Activated naive CD4-positive, alpha-beta T cell (primary cell): ENCODE data around the gene AQP2.

Experiments
- DNase-seq, 4 experiments: peaks; one replicate each; lab custom pipeline; 2025; lab: John Stamatoyannopoulos, UW

The AQP2 gene

DNA sequence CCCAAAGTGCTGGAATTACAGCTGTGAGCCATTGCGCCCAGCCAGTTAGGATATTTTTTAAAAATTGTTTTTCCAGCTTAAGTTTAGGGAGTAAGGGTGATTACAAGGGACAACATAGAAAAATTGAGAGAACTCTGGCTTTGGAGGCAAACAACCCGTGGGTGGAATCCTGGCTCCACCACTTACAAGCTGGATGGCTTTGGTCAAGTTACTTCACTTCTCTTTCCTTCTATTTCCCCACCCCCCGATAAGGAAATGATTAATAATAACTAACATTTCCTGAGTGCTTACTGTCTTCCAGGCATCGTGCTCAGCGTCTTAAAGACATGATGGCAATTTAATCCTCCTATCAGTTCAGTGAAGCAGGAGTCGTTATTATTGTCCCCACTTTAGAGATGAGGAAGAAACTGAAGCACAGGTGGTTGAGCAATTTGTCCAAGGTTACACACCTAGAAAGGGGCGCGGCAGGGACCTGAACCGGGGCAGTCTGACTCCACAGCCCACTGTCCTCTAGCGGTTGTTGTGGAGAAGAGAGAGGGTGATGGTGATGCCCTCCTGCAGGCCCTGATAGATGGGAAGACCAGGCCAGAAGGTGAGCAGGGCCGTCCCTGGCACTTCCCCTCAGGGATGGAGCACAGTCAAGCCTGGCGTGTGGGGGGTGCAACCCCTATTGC is 30.2 kb upstream of the AQP2 start:
- no peak for DNase-seq

GRCh38 chr12:49920915-49921286 is 29.6 kb upstream of the AQP2 start:
- DNase-seq: no peak

GRCh38 chr12:49921299-49921698 is 29.2 kb upstream of the AQP2 start:
- DNase-seq: no peak

DNA sequence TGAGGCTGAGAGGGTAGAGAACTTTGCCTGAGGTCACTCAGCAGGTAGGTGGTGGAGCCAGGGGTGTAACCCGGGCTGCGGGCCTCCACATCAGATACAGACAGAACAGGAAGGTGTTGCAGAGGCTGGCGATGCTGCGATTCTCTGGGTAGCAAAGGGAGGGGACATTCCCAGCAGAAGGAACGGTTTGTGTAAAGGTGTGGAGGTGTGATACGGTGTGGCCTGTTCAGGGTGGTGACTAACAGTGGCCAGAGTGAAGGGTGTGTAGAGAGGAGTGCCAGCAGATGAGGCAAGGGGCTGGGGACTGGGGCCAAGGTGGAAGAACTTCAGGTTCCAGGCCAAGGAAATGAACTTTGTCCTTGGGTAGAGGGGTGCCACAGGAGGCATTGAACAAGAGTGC is 28.6 kb upstream of the AQP2 start:
- DNase-seq: no peak

DNA sequence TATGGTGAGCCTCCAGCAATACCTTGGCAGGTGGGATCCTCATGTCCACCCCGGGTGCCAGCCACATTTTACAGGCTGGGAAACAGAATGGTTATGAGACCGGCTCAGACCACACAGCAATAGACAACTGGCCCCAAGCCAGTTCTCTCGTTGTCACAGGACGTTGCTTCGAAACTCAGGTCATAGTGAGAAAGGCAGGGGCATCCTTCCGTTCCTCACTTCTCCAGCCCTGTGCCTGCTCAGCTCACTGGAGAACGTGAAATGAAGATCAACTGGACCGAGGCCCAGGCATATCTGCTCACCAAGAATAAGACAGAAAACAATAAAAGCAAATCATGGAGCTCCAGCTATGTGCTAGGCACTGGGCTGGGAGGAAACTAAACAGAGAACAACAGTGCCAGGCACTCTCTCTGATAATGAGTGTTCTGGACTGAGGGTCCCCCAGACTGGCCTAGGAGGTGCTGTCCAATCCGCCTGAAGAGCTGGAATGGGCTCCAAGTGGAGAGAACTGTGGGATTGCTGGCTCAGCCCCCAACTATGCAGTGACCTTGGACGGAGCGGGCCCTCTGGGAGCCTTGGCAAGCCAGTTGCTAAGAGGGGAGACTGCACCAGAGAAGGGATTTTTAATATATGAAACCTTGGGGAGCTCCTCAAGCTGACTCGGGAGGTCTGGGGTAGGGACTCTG is 28.0 kb upstream of the AQP2 start:
- no peak for DNase-seq

GRCh38 chr12:49923035-49923644 is 27.4 kb upstream of the AQP2 start:
- no peak for DNase-seq

DNA sequence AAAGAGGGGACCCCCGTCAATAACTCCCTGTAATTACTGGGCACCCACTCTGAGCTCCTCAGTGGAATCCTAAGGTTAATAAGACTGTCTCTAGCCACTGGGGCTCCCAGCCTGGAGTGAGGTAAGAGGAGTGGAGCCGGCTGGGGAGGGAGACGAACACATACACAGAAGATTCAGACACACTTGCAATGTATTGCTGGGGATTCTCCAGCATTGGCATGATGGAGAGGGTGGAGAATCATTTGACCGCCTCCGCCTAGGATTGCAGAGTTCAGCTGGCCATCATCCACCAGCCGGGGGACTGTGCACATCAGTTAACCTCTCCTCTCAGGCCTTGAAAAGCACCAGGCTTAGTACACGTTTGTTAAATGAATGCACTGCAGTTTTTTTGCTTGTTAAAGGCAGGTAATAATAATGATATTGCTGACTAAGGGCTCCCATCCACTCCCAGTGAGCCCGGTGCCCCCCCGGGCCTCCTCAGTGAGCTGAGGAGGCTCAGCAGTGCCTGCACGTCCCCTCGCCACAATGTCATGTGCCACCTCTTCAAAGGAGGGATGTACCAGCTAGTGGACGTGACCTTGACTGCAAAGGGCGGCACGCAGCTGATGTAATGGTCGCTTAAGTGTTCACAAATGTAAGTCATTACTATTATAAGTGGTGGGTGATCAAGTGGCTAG is 26.5 kb upstream of the AQP2 start:
- DNase-seq: no peak

- DNase-seq: no peak
These were observed 25.8 kb upstream of the AQP2 start for GRCh38 chr12:49924628-49925246.

DNA sequence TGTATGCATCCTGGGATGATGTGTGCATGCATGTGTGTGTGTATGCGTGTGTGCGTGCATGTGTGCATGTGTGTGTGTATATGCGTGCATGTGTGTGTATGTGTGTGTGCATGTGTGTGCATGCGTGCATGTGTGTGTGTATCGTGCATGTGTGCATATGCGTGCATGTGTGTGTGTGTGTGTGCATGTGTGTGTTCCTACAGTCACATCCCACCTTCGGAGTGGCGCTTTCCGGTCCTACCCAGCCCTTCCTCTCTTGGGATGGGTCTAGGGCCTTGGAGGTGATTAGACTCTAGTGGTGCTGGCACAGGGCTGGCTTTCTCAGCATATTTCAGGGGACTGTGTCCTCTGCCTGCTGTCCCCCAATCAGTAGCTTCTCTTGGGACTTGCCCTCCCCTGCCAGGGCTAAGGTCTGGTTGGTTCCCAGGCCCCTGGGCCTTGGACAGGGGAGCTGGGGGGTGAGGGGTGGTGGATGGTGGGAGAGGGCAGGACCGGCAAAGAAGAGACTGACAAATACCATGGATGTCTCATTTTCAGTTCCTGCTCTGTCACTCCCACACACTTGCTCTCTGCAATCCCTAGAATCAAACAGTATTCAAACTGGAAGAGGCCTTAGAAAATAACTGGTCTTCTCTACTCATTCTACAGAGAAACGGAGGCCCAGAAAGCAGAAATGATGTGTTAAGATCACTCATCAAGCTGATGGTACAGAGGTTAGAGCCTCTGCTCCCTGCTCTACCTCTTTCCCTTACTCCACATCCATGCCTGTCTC is 24.9 kb upstream of the AQP2 start:
- DNase-seq: no peak

DNA sequence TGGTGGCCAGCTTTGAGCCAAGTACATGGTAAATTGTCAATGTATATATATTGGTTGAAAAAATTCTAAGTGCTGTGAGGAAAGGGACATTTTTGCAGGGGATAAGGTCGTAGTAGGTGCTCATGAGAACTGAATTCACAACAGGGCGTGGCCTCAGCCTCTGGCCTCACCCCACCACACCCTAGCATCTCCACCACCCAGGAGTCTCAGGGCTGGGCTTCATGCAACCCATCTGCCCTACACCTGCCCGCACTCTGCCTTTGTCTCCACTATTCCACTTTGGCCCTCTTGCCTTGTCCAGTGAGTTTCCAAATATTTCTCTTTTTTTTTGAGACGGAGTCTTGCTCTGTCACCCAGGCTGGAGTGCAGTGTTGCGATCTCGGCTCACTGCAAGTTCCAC is 22.1 kb upstream of the AQP2 start:
- DNase-seq: no peak

DNA sequence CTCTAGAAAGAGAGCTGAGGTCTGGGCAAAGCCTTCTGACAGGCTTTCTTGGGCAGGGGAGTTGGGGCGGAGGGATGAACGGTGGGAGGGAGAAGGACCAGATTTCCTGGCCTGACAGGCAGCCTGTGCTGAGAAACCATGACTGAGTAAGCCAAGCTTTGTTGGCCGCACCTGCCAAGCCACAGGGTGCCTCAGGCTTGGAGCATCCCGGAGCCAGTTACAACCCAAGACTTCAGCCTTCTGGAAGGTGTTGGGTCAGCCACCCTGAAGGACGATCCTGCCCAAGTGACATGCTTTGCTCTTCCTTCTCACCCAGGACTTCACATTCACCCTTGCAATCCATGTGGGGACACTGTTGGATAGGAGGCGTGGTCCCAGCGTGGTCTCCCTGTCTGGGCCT is 21.0 kb upstream of the AQP2 start:
- no peak for DNase-seq

- DNase-seq: no peak
These were observed 19.8 kb upstream of the AQP2 start for GRCh38 chr12:49930515-49931288.

DNA sequence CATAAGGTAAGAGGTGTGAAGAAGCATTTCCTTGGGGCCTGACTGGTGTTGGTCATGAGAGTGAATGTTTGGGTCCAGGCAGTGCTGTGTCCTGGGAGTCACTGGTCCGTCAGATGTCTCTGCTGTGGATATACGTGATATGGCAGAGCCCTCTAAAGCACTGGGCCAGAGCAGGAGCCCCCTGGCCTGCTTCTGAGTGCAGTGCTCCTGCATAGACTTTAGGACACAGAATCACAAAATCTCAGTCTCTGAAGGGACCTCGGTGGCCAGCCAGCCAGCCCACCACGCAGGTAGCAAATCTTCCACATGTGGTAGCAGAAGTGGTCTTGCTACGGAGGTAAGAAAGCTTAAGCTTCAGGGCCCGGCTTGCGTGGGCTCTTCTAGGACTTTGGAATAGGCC is 18.5 kb upstream of the AQP2 start:
- no peak for DNase-seq

DNA sequence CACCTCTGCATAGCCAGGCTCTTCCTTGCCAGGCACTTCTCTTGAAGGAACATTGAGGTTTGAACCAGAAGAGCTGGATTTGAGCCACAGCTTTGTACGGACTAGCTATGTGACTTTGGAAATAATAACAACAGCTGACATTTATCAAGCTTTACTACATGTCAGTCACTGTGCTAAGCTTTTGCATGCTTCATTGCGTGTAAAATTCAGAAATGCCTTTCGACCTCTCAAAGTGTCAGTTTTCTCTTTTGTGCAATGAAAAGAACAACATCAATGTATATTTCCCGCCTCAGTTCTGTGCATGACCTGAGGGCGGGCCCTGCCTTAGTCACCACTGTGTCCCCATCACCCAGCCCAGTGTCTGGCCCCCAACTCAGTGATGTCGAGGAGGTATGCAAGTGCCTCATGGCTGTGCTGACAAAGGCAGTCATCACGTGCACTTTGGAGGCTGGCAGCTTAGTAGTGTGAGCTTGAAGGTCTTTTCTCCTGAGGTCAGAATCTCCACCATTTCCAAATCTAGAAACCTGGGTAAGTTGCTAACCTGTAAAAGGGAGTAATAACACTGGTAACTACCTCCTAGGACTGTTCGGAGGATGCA is 17.9 kb upstream of the AQP2 start:
- no peak for DNase-seq

DNA sequence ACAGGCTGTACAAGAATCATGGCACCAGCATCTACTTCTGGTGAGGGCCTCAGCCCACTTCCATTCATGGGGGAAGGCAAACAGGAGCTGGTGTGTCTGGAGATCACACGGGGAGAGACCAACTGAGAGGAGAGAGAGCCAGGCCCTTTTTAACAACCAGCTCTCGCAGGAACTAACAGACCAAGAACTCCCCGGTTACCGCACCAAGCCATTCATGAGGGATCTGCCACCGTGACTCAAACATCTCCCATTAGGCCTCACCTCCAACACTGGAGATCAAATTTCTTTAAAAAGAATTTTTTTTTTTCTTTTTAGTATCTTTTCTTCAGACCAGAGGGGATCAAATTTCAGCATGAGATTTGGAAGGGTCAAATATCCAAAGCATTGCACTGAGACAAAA is 16.7 kb upstream of the AQP2 start:
- no peak for DNase-seq

DNA sequence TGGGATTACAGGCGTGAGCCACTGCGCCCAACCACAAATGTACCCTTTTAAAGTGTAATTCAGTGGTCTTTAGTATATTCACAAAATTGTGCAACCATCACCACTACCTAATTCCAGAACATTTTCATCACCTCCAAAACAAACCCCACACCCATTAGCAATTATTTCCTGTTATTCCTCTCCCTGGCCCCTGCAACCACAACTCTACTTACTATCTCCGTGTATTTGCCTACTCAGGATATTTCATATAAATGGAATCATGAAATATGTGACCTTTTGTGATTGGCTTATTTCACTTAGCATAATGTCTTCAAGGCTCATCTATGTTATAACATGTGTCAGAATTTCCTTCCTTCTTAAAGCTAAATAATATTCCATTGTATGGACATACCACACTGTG is 16.0 kb upstream of the AQP2 start:
- no peak for DNase-seq

DNA sequence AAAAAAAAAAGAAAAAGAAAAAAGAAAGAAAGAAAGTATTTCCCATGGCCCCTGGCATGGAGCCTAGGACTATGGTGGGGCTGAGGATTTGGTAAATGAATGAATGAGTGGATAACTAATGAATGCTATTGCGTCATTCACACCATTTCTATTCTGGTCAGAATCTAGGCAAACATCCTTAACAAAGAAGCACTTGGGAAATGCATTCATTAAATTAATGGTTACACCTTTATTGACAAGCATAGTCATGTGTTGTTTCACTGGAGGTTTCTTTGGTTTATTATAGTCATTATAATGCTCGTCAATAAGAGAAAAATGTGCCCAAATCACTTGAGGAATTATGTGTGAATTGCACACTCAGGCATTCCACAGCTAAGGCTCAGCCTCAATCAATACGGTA is 13.6 kb upstream of the AQP2 start:
- no peak for DNase-seq

DNA sequence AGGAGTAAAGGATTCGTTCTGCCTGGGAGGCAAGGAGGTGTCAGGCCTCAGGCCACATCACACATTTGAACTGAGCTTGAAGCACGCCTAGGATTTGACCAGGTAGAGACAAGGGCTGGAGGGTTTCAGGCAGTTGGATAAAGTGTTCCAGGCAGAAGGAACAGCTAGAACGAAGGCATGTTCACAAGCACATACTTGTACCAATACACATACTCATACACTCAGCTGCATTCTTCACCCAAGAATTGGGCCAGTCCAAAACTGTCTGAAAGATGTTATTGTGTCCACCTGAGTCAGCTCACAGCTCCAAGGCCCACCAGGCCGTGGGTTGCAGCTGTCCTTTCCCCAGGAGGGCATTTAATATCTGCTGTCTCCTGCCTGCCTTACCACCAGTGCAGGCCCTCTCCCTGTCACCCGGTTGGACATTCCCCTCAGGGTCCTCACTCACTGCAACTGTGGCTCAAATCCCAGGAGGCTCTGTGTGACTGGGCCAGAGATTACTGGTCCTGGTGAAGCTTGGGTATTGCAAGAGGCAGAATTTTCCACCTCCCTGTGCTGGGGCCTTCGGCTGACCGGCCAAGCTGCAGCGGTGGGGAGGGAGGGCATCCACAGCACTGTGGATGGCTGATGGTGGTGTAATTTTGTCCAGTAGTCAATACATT is 12.8 kb upstream of the AQP2 start:
- DNase-seq: no peak

DNA sequence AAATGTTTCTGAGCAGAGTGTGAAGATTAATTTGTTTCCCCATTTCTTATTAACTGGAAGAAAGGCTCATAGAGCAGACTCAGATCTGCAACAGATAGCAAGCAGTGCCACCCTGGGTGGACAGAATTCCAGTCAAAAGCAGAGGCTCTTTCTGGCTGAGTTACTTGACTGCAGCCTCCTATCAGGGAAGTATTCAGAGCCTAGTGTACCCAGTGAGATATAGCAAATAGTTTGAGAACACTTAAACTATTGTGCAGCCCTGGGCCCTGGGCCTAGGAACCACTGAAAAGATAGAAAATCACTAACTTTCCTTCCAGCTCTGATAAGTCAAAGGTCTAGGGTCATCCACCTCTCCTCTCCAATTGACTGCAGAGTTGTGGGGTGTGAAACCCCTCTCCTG is 11.2 kb upstream of the AQP2 start:
- DNase-seq: no peak

DNA sequence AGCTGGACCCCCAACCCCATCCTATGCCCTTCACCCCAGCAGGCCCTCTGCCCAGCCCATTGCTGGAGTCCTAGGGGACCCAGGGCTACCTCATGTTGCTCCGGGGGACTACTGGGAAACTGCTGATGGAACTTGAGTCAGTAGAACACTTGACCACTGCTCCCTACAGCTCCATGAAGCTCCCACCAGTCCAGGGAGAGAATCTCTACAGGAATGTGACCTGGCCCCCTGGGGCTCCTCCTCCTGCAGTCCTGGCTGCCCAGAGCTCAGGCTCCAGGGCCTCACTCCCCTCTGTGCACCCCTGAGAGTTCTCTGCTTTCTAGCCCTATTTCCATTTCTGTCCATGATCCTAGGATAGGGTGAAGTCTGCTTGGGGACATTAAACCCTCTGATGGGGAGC is 10.8 kb upstream of the AQP2 start:
- no peak for DNase-seq
